ENCODE results near the gene FAM222A.

- TF ChIP-seq, protein P1, sequence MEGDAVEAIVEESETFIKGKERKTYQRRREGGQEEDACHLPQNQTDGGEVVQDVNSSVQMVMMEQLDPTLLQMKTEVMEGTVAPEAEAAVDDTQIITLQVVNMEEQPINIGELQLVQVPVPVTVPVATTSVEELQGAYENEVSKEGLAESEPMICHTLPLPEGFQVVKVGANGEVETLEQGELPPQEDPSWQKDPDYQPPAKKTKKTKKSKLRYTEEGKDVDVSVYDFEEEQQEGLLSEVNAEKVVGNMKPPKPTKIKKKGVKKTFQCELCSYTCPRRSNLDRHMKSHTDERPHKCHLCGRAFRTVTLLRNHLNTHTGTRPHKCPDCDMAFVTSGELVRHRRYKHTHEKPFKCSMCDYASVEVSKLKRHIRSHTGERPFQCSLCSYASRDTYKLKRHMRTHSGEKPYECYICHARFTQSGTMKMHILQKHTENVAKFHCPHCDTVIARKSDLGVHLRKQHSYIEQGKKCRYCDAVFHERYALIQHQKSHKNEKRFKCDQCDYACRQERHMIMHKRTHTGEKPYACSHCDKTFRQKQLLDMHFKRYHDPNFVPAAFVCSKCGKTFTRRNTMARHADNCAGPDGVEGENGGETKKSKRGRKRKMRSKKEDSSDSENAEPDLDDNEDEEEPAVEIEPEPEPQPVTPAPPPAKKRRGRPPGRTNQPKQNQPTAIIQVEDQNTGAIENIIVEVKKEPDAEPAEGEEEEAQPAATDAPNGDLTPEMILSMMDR (IDR thresholded peaks at IDR 0.05): no peak
- TF ChIP-seq POLR2A (IDR thresholded peaks at IDR 0.05) (no peak), POLR2AphosphoS5 (IDR thresholded peaks at IDR 0.05) (no peak), EP300 (IDR thresholded peaks at IDR 0.05) (no peak)
Measured at GRCh38 chr12:109744986-109745942, 31.6 kb downstream of the FAM222A start.
